HTR-8/SVneo (cell line): Measurements from ENCODE around the gene RXRG.
A peak's percentile ranks its signal among the peaks of the same experiment; 100 is the strongest.

Experiments
- DNase-seq: peaks from one replicate; pipeline ENCODE4 v3.0.0; 2011; ENCODE audit warnings: low spot score, mixed read lengths; ENCODE audit not compliant: insufficient read length
- FAIRE-seq: peaks from 2 replicates; lab custom pipeline; 2011; peaks lifted over from hg19 to GRCh38; lab: Jason Lieb, UNC

RXRG gene

GRCh38 chr1:165376811-165377311, 68.1 kb downstream of the RXRG start:
- no peak for DNase-seq
- FAIRE-seq = no peak

- DNase-seq (no peak), FAIRE-seq (no peak)
These were observed 68.7 kb downstream of the RXRG start for GRCh38 chr1:165376041-165376810.

DNA sequence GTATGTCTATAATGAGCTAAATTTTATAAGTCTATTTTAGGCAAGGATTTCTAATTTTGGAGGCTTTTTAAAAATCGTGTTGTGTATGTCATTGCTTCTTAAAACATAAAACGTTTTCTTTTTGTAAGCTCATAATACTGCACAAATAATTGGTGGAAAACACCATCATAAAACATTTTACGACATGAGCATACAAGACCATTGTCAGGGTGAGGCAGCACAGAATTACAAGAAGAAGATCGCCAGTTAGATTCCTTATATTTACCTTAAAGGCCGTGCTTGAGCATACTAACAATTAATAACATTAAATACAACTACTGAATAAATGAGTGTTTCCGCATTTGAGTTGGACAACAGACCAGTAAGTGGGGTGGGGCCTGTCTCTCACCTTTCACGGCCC, 69.3 kb downstream of the RXRG start:
- no peak for DNase-seq
- FAIRE-seq = no peak

DNA sequence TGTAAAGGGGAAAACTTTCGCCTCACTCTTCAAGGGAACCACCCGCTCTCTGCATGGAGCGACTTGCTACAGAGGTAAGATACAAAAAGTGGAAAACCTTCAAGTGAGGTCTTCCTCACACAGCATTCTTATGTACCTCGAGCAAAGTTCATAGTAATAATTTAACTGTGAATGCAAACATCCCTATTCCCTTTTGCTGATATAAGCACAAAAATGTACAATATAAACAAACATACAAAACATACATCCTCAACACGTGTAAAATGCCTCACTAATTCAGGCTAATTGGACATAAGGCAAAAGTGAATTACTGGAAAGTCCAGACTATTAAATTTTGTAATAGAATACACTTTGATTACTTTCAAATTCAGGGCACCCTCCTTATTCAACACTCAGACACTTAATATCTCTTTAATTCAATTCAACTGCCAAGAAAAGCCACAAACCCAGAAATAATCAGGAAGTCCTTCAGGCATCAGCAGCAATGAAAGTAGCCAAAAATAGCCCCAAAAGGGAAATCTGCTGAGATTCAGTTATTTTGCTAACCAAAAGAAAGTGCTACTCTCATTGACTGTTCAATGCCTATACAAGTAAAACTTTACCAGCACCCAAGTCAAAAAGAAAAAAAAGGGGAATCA, 73.2 kb downstream of the RXRG start:
- DNase-seq (no peak), FAIRE-seq (no peak)

- DNase-seq = peak; percentile 54
- FAIRE-seq = peak; percentile 16
These were observed 75.6 kb downstream of the RXRG start for GRCh38 chr1:165369255-165369848.

GRCh38 chr1:165367375-165367993, 77.4 kb downstream of the RXRG start:
- FAIRE-seq (no peak), DNase-seq (peak; percentile 61)

DNA sequence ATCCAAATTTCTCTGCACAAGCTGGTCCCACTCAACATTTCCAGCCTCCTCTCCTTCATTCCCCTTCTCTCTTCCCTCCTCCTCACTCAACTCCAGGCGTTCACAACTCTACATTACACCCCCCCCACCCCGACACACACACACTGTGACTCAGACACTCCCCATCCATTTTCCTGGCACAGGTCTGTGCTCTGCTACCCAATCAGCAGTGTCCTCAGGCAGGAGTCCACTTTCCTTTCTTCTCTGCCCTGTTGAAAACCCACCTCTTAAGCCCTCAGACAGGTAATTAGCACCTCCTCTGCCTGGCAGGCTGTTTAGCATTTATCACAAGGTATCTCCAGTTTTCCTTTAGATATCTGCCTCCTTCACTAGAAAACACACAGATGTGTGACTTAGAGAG, 79.6 kb downstream of the RXRG start:
- no peak for FAIRE-seq
- DNase-seq = no peak

GRCh38 chr1:165364568-165365133, 80.3 kb downstream of the RXRG start:
- DNase-seq (no peak), FAIRE-seq (no peak)

DNA sequence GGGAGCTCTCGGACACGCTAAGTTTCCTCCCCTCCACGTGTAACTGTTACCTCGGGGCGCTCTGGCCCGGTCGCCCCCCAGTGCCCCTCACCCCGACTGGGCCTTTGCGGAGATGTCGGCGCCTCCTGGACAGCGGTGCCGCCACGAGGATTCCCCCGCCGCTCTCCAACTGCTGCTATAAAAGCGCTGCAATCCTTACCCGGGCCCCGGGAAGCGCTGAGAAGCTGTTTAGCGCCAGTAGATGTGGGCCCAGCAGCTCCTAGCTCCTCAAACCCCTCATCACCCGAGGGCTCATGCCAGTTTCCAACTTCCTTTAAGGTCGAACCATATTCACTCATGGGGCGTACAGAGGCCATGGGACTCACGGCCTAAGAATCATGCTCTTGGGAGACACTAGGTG, 88.0 kb downstream of the RXRG start:
- FAIRE-seq = no peak
- no peak for DNase-seq

DNA sequence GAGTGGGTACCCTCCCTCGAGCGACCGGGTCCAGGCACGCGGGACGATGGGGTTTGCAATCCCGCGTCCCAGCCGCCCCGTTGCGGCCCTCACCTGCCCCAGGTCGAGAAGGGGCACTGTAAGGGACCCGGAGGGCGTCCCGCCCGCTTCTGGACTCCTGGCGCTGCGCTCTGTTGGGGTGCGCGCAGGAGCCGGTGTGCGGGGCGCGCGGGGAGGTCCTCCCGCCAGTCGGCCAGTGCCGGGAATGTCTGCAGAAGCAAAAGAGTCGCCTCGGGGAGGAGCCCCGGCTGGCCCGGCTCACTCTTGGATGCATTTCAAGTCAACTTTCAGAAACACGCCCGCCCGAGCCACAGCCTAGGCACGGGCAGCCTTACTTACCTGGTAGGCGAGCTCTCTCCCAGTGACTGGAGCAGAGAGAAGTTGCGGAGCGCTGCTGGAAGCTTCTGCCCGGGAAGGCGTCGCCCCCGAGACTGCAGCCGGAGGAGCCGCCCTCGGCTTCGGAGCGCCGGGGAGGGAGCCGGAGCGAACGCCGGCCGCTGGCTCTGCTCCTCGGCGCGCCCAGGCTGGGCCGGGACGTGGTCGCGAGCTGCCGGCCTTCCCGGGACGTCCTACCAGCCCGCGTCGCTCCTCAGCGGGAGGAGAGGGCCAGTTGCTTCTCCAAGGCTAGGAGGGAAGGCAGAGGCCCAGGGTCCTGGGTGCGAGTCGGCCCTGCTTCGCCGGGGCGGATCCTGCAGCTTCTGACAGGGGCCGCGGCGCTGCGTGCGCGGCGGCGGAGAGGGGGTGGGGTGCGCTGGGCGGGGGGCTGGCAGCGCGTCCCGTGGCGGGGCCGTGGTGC, 88.7 kb downstream of the RXRG start, which contains the start of gene LMX1A:
Gene LMX1A (minus strand): TSS at position 739 of the 835 bp plus-strand sequence. CDS start 1,156 bp downstream, outside the sequence.
- no peak for DNase-seq
- no peak for FAIRE-seq

DNA sequence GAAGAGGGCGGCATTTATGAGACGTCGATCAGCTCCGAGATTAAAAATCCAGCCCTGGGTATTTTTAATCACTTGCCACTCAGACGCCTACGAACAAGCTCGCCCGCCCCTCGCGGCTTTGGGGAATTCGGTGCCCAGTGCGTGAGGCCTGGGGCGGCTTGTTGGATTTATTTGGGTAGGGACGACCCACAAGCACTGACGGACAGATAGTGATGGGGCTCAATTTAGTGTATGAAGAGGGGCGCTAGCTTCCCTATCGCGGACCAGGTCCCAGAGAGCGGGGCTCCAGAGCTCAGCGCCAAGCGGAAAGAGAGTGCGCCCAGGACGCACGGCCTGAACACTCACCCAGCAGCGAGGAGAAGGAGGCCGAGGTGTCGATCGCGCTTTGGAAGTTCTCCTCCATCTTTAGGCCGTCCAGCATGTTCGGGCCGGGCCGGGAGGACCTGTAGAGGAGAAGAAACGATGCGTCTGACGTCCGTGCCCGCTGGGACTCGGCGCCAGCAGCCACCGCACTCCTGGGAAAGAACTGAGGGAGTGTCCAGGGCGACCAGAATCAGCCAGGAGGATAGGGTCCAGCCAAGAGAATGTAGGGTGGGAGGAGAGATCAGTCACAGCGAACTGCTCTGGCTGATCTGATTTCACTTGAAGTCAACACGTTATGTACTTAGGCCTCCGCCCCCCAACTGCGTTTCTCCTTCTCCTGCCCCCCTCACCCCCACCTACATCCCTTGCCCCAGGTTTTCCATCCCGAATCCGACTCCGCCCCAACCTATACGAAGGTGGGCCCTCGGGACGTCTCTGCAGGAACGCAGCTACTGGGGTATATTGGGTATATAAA, 89.6 kb downstream of the RXRG start:
- DNase-seq (no peak), FAIRE-seq (no peak)

DNA sequence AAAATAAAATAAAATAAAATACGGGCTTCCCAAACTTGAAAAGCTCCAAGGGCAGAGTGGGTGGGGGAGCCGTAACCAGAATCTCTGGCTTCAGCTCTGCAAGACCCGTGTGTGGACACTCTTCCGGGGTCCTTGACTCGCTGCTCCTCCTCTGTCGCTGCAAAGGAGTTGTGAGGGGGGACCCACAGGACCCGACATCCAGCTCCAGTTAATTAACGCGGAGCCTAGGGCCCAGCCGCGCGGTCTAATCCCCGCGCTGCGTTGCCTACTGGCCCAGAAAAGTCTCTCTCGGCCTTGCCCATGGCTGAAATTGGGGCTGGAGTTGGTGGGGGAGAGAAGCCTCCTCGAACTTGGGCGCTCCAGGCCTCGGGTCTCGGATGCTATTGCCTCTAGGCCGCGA, 90.2 kb downstream of the RXRG start:
- DNase-seq (no peak), FAIRE-seq (no peak)

DNA sequence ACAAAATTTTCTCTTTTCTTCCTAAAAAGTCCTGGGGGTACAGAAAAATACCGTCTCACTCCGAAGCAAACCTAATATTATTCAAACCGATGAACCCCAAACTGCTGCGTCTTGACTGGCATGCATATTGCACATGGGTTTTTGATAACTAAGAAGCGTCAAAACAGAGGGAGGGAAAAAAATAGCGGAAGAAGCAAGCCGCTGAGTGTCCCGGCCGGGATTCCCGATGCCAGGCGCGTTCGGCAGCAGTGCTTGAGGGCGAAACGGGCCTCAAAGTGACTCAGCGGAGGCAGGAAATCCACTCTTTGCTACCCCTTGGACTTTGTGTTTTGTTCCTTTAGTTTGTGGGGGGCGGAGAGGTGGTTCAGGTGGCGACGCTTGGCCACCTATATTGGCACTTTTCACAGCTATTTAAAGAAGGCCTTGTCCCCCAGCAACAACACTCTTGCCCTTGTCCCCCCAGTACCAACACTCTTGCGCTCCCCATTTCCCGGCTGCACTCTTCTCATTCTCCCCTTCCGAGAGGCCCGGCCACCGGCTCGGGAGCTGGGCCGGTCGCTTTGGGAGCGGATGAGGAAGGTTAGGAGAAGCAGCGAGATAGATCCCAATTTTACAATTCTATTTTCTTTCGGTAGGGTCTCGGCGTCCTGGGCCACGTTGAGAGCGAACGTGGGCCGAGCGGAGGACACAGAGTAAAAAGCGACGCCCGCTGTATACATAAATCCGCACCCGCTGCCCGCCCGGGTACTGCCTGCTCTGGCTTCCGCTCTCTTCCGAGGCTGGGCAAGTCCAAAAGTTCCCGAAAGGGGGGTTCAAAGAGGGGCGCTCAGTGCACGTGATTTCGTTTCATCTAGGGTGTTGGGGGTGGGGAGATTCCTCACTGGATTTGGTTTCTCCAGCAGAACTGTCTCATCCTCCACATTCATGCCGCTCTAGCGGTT, 90.9 kb downstream of the RXRG start:
- no peak for DNase-seq
- FAIRE-seq = no peak

- DNase-seq (no peak), FAIRE-seq (no peak)
These were observed 92.3 kb downstream of the RXRG start for GRCh38 chr1:165352442-165353293.

- DNase-seq = no peak
- FAIRE-seq = no peak
These were observed 93.0 kb downstream of the RXRG start for GRCh38 chr1:165351863-165352441.
